B cell (primary cell): Measurements from ENCODE around the gene MUC4.

Experiments used
- CTCF ChIP-seq: fragments of 200-600 bp; IDR thresholded peaks from one replicate; pipeline ENCODE4 v1.8.0; 2022; ENCODE audit warnings: antibody characterized with exemption, mild to moderate bottlenecking
- EZH2 ChIP-seq: IDR thresholded peaks from 2 replicates; pipeline ENCODE4 v1.6.1; 2012; ENCODE audit warnings: borderline replicate concordance, low read depth, mild to moderate bottlenecking, moderate library complexity, low read length; ENCODE audit not compliant: insufficient read depth, poor library complexity, severe bottlenecking

GRCh38 chr3:195849322-195850074 lies 37.8 kb upstream of the MUC4 start:
- TF ChIP-seq CTCF (no peak), EZH2 (no peak)
